DOHH2 (cell line): Measurements from ENCODE around the gene USH1G.
A peak's percentile ranks its signal among the peaks of the same experiment; 100 is the strongest.

Experiments
- H3F3A ChIP-seq: fragments of 200-600 bp; sonication (generic), shearing (Covaris generic); 2 replicates; pipeline ENCODE4 v1.6.0; 2016; ENCODE audit warnings: antibody characterized with exemption, mild to moderate bottlenecking; ENCODE audit not compliant: control insufficient read depth, insufficient read depth
- H3K27ac ChIP-seq: fragments of 200-600 bp; sonication (generic); 2 replicates; pipeline ENCODE4 v1.5.1; 2014; ENCODE audit warnings: low read depth, mild to moderate bottlenecking, low read length, moderate library complexity
- H3K27me3 ChIP-seq: fragments of 200-600 bp; sonication (generic); 2 replicates; pipeline ENCODE4 v1.6.1; 2014; ENCODE audit warnings: mild to moderate bottlenecking, low read length, mixed read lengths; ENCODE audit not compliant: control insufficient read depth
- H3K36me3 ChIP-seq: fragments of 200-600 bp; sonication (generic); 2 replicates; pipeline ENCODE4 v1.6.1; 2014; ENCODE audit warnings: mild to moderate bottlenecking, low read length, moderate library complexity, mixed read lengths; ENCODE audit not compliant: control insufficient read depth
- H3K4me1 ChIP-seq: fragments of 200-600 bp; sonication (generic); 2 replicates; pipeline ENCODE4 v1.6.1; 2014; ENCODE audit warnings: mild to moderate bottlenecking, low read length, mixed read lengths; ENCODE audit not compliant: control insufficient read depth
- H3K4me2 ChIP-seq: fragments of 200-600 bp; sonication (generic); 2 replicates; pipeline ENCODE4 v1.6.0; 2014; ENCODE audit warnings: mild to moderate bottlenecking, low read length, moderate library complexity
- H3K4me3 ChIP-seq: fragments of 200-600 bp; sonication (generic); 2 replicates; pipeline ENCODE4 v1.5.1; 2014; ENCODE audit warnings: mild to moderate bottlenecking, low read length, mixed read lengths
- H3K79me2 ChIP-seq: fragments of 200-600 bp; sonication (generic); 2 replicates; pipeline ENCODE4 v1.6.1; 2014; ENCODE audit warnings: mild to moderate bottlenecking, low read length, mixed read lengths; ENCODE audit not compliant: control insufficient read depth
- H3K9me2 ChIP-seq: fragments of 200-600 bp; sonication (generic); replicated peaks from 2 replicates; pipeline ENCODE4 v1.6.1; 2014; ENCODE audit warnings: mild to moderate bottlenecking, low read length, mixed read lengths; ENCODE audit not compliant: control insufficient read depth
- H3K9me3 ChIP-seq: fragments of 200-600 bp; sonication (generic); 2 replicates; pipeline ENCODE4 v1.6.1; 2014; ENCODE audit warnings: antibody characterized with exemption, low read length, mixed read lengths; ENCODE audit not compliant: control insufficient read depth, insufficient read depth
- H4K20me1 ChIP-seq: fragments of 200-600 bp; sonication (generic); 2 replicates; pipeline ENCODE4 v1.6.0; 2014; ENCODE audit warnings: low read depth, mild to moderate bottlenecking, antibody characterized with exemption, low read length, moderate library complexity; ENCODE audit not compliant: control insufficient read depth, insufficient read depth
- EZH2phosphoT487 ChIP-seq: fragments of 200-600 bp; sonication (generic); IDR thresholded peaks from 2 replicates; pipeline ENCODE4 v1.6.1; 2017; ENCODE audit warnings: borderline replicate concordance, mild to moderate bottlenecking, antibody characterized with exemption, low read length, moderate library complexity, mixed read lengths
- TF ChIP-seq, protein P1 (sequence below): fragments of 200-600 bp; sonication (generic); IDR thresholded peaks from one replicate; pipeline ENCODE4 v1.5.1; 2014; ENCODE audit warnings: antibody characterized with exemption, mild to moderate bottlenecking, low read depth, low read length; ENCODE audit not compliant: poor library complexity, severe bottlenecking

USH1G gene

DNA sequence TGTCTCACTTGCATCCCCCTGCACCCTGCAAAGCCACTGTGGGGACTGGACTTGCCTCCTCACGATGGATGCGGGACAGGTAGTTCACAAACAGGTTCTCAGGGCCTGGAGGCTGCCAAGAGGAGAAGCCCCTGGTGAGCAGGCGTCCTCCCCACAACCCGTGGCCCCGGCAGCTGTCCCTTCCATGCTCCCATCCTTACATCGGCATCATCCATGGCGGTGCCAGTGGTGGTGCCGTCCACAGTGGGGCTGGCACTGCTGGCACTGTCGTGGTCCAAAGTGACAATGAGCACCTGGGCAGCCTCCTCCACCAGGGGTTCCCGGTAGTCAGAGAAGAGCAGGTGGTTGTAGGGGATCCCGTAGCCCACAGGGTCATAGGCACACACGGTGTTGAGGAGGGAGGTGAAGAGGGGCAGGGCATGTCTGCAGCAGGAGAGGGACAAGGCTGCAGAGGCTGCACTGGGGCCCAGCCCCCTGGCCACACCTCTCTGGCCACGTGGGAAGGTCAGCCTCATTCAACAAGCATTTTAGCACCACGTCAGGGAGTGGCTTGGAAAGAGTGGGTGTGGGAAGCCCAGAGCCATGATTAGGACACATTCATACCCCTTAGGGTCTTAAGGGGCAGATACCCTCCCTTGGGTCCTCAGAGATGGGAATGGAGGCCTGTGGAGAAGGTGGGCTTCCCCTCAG, 36.9 kb upstream of the USH1G start:
- TF ChIP-seq, protein P1, sequence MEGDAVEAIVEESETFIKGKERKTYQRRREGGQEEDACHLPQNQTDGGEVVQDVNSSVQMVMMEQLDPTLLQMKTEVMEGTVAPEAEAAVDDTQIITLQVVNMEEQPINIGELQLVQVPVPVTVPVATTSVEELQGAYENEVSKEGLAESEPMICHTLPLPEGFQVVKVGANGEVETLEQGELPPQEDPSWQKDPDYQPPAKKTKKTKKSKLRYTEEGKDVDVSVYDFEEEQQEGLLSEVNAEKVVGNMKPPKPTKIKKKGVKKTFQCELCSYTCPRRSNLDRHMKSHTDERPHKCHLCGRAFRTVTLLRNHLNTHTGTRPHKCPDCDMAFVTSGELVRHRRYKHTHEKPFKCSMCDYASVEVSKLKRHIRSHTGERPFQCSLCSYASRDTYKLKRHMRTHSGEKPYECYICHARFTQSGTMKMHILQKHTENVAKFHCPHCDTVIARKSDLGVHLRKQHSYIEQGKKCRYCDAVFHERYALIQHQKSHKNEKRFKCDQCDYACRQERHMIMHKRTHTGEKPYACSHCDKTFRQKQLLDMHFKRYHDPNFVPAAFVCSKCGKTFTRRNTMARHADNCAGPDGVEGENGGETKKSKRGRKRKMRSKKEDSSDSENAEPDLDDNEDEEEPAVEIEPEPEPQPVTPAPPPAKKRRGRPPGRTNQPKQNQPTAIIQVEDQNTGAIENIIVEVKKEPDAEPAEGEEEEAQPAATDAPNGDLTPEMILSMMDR, result no peak
- no peak for TF ChIP-seq EZH2phosphoT487
- H3K4me3 ChIP-seq, result no peak overlapping the region
- H3K9me3 ChIP-seq, result no peaks in the 10 kb centered on the region
- no peaks in the 10 kb centered on the region for H3K36me3 ChIP-seq
- no peaks in the 10 kb centered on the region for H3K9me2 ChIP-seq
- H3K27ac ChIP-seq, result no peak overlapping the region
- no peaks in the 10 kb centered on the region for H4K20me1 ChIP-seq
- no peak overlapping the region for H3K4me2 ChIP-seq
- no peaks in the 10 kb centered on the region for H3K79me2 ChIP-seq
- H3K27me3 ChIP-seq, result peaks cover 2% of the 10 kb centered on the region; the same call in 1 of the 2 replicates
- no peaks in the 10 kb centered on the region for H3F3A ChIP-seq
- peaks cover 9% of the 10 kb centered on the region for H3K4me1 ChIP-seq

DNA sequence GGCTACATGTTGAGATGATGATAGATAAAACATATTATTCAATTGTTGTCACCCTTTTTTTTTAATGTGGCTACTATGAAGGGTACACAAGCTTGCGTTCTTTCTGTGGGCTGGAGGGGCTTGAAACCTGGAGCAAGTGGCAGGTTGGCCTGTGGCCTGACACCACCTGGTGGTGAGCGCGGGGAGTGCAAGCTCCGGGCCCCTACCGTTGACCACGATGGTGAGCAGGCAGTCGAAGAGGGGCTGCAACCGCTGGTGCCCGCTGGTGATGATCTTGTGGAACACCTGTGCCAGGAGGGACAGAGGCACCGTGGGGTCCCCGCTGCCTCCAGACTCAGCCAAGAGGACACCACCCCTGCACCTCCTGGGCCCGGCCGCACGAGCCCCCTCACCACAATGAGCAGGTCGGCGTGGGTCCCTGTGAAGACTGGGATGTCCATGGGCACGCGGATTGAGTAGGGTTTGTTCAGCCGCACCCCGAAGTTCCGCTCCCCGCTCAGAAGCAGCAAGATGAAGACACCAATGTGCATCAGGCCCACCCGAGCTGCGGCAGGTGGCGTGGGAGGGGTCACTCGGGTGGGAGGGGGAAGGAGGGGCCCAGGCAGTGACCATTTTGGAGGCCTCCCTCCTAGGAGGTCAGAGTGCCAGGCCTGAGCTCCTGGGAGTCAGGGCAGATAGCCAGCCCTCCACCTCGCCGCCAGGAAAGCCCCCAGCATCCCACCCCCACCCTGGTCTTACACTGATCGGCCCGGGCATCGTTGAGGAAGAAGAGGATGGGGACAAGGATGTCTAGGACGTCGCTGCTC, 35.1 kb upstream of the USH1G start:
- H3K27ac ChIP-seq, result no peak overlapping the region
- no peak overlapping the region for H3K4me3 ChIP-seq
- TF ChIP-seq, protein P1, result peak; percentile 88
- no peak for TF ChIP-seq EZH2phosphoT487
- H3K4me2 ChIP-seq, result no peak overlapping the region
- no peaks in the 10 kb centered on the region for H3F3A ChIP-seq
- H3K27me3 ChIP-seq, result 0 out of 2 replicates have a peak, but pooled peaks cover 2% of the 10 kb centered on the region
- no peaks in the 10 kb centered on the region for H3K79me2 ChIP-seq
- peaks cover 9% of the 10 kb centered on the region for H3K4me1 ChIP-seq
- H3K9me3 ChIP-seq, result no peaks in the 10 kb centered on the region
- H4K20me1 ChIP-seq, result no peaks in the 10 kb centered on the region
- no peaks in the 10 kb centered on the region for H3K9me2 ChIP-seq
- no peaks in the 10 kb centered on the region for H3K36me3 ChIP-seq

DNA sequence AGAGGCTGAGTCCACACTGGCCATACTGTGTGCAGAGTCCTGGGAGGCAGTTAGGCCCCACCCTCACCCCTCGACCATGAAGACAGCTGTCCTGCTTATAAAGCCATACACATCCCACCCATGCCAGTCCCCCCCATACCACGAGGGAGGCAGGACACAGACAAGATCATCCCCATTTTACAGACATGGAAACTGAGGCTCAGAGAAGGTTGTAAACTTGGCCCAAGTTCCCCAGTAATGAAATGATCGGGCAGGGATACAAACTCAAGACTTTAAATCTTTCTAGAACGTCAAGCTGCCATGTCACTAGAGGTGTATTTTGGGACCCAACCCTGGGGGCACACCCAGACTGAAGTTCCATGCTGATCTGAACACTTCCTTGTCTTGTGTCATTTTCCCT, 33.0 kb upstream of the USH1G start:
- no peak overlapping the region for H3K27ac ChIP-seq
- no peaks in the 10 kb centered on the region for H3F3A ChIP-seq
- no peaks in the 10 kb centered on the region for H3K79me2 ChIP-seq
- no peak overlapping the region for H3K4me3 ChIP-seq
- H3K4me1 ChIP-seq, result peaks cover 7% of the 10 kb centered on the region
- H3K27me3 ChIP-seq, result 0 out of 2 replicates have a peak, but pooled peaks cover 2% of the 10 kb centered on the region
- no peaks in the 10 kb centered on the region for H4K20me1 ChIP-seq
- H3K9me2 ChIP-seq, result no peaks in the 10 kb centered on the region
- TF ChIP-seq, protein P1, result no peak
- no peak for TF ChIP-seq EZH2phosphoT487
- H3K4me2 ChIP-seq, result no peak overlapping the region
- no peaks in the 10 kb centered on the region for H3K9me3 ChIP-seq
- H3K36me3 ChIP-seq, result no peaks in the 10 kb centered on the region
